Measurements from ENCODE around the gene MAFG. TPM values are rescaled to one million over a fixed set of nuclear protein-coding genes. Genes with fewer than 3 reads are reported as not detected.

MAFG gene
- total and polyA plus RNA-seq, 12 donors: 7.7 to 44.5 (median 22.1) TPM

GRCh38 chr17:81888105-81888987, 39.2 kb downstream of the MAFG start:
- H3K4me3 ChIP-seq: no peak overlapping the region
- intact Hi-C loops (cut with DNase I): no loop called here

GRCh38 chr17:81885869-81886548, 41.5 kb downstream of the MAFG start:
- Histone ChIP-seq H3K4me1 (replicated peaks in 1 of 2) (peaks cover 16 to 25% of the 10 kb centered on the region in 2 donors), H3K4me3 (no peak overlapping the region), H3K27ac (peak overlapping the region; percentile 11 to 87 (median 73)), H3K36me3 (replicated peaks in 1 of 2) (peaks cover 0 to 46% of the 10 kb centered on the region in 2 donors), H3K27me3 (no peaks in the 10 kb centered on the region), H3K9me3 (replicated peaks in 1 of 3) (no peaks in the 10 kb centered on the region)
- intact Hi-C loops (cut with DNase I): no loop called here
- peak; percentile 85 to 95 (median 94) for DNase-seq
- WGBS, 4 donors: 45 to 66% (median 50%) methylated on average over 3 to 11 of the region's 11 CpGs
- TF ChIP-seq CTCF (IDR thresholded peaks at IDR 0.05) (no peak), POLR2A (IDR thresholded peaks at IDR 0.05) (peak in 1 of 2 donors; percentile 33)

More at GRCh38 chr17:81888105-81888987, 39.2 kb downstream of the MAFG start:
- 92 to 95% (median 94%) methylated on average over 39 to 44 of the region's 44 CpGs for WGBS, 4 donors
- no peak for DNase-seq
- H3K9me3 ChIP-seq (replicated peaks in 1 of 3): no peaks in the 10 kb centered on the region
- H3K36me3 ChIP-seq (replicated peaks in 1 of 2): peaks cover 0 to 46% of the 10 kb centered on the region in 2 donors
- H3K27ac ChIP-seq: no peak overlapping the region
- TF ChIP-seq CTCF (IDR thresholded peaks at IDR 0.05) (no peak), POLR2A (IDR thresholded peaks at IDR 0.05) (no peak)
- H3K27me3 ChIP-seq: no peaks in the 10 kb centered on the region
- peaks cover 25 to 36% of the 10 kb centered on the region in 2 donors for H3K4me1 ChIP-seq (replicated peaks in 1 of 2)

GRCh38 chr17:81885454-81885853, 42.1 kb downstream of the MAFG start:
- no peak for DNase-seq
- no peaks in the 10 kb centered on the region for H3K27me3 ChIP-seq

More at GRCh38 chr17:81885454-81885853, 42.1 kb downstream of the MAFG start:
- H3K4me1 ChIP-seq (replicated peaks in 1 of 2): peaks cover 14 to 21% of the 10 kb centered on the region in 2 donors
- H3K4me3 ChIP-seq: no peak overlapping the region
- intact Hi-C loops (cut with DNase I): no loop called here
- TF ChIP-seq CTCF (IDR thresholded peaks at IDR 0.05): no peak
- WGBS, 4 donors: 80 to 88% (median 86%) methylated on average over 10 of the region's 10 CpGs
- peak overlapping the region; percentile 11 to 87 (median 73) for H3K27ac ChIP-seq
- H3K9me3 ChIP-seq (replicated peaks in 1 of 3): no peaks in the 10 kb centered on the region
- H3K36me3 ChIP-seq (replicated peaks in 1 of 2): peaks cover 0 to 46% of the 10 kb centered on the region in 2 donors

Measured in adrenal gland (tissue), 12 donors.